Muscle layer of colon (tissue), 2 donors: Measurements from ENCODE around the gene RAMAC.

Experiments
- H3K27ac ChIP-seq: one replicate; pipeline ENCODE4 v1.7.0; 2013; ENCODE audit warnings: low read depth, mild to moderate bottlenecking, low read length, moderate library complexity
- H3K27me3 ChIP-seq, 2 donors: one replicate each; pipeline ENCODE4 v1.7.0; 2013; ENCODE audit warnings: low read length in 2 of 2, mild to moderate bottlenecking in 2 of 2; ENCODE audit not compliant: insufficient read depth in 2 of 2, control insufficient read depth in 1 of 2
- H3K36me3 ChIP-seq: one replicate; pipeline ENCODE4 v1.7.0; 2013; ENCODE audit warnings: mild to moderate bottlenecking, low read length; ENCODE audit not compliant: insufficient read depth
- H3K4me1 ChIP-seq: one replicate; pipeline ENCODE4 v1.7.0; 2013; ENCODE audit warnings: mild to moderate bottlenecking, low read length; ENCODE audit not compliant: insufficient read depth
- H3K4me3 ChIP-seq, 2 donors: one replicate each; pipeline ENCODE4 v1.7.0; 2013; ENCODE audit warnings: low read length in 2 of 2, low read depth in 1 of 2, mild to moderate bottlenecking in 1 of 2, moderate library complexity in 1 of 2
- H3K9ac ChIP-seq: one replicate; pipeline ENCODE4 v1.7.0; 2013; ENCODE audit warnings: low read length
- H3K9me3 ChIP-seq: one replicate; pipeline ENCODE4 v1.7.0; 2013; ENCODE audit warnings: mild to moderate bottlenecking, low read length
- donor health status: abdominal sarcoma.
- donor health status: Adenocarcinoma of cecum.

RAMAC gene

DNA sequence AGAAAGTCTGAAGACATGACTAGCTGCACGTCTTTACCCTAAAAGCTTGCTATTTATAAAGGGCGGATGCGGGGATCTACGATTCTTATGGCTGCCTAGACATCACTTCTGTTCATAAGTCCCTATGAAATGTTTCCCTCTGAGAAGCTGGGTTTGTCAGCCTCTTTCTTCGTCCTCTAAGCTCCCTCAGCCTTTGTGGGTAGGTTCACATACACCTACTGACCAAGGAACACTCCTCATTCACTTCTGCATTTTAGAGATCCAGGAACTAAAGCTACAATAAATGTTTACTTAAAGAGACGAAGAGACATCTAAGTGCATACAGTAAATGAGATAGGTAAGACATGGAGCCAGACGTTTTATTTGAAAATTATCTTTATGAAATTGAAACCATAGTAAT is 16.7 kb upstream of the RAMAC start:
- no peaks in the 10 kb centered on the region for H3K27me3 ChIP-seq
- no peak overlapping the region for H3K4me3 ChIP-seq
- H3K9ac ChIP-seq, result no peak overlapping the region
- no peak overlapping the region for H3K27ac ChIP-seq
- no peaks in the 10 kb centered on the region for H3K9me3 ChIP-seq
- H3K4me1 ChIP-seq, result no peaks in the 10 kb centered on the region
- H3K36me3 ChIP-seq, result no peaks in the 10 kb centered on the region

DNA sequence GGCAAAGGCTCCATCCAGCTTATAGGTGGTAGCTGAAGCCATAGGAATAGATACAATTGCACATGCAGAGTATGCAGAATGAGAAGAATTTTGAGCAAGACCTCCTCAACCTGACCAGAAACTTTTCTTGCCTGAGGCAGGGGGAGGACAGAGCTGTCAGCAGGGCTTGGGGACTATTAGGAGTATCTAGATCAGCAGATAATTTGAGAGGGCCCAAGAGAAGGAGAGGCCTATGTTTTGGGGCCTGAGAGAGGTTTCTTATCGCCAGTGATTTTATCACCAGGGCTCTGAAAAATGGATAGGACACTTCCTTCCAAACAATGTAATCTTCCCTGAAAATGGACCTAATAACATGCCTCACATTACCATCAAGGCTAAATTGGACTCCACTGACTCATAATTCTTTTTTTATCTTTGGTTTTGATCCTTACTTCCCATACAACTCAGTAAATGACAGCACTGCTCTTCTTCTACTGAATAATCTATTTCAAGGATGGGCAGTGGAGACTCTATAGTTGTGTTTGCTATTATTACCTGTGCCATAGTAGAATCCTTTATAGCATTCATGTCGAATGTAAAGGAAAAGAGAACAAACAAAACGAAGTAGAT is 15.8 kb upstream of the RAMAC start:
- no peak overlapping the region for H3K4me3 ChIP-seq
- H3K9ac ChIP-seq, result no peak overlapping the region
- no peaks in the 10 kb centered on the region for H3K9me3 ChIP-seq
- no peaks in the 10 kb centered on the region for H3K27me3 ChIP-seq
- H3K27ac ChIP-seq, result no peak overlapping the region
- H3K4me1 ChIP-seq, result no peaks in the 10 kb centered on the region
- no peaks in the 10 kb centered on the region for H3K36me3 ChIP-seq

DNA sequence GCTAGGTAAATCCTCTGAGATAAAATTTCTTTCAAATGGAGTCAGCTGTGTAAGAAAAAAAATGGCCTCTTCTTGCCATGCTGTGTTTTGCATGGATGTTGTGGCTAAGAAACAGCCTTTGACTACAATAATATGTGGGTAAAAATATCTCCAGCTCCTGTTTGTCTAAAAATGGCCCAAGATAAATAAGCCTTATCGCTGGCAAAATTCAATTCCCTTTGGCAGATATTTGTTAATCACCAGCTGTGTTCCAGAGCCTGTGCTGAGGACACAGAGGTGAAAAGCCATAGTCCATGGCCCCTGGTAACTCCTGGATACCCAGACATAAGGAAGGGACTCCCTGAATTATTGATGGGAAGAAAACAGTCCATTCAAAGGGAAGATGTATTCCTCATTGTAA is 15.3 kb upstream of the RAMAC start:
- no peaks in the 10 kb centered on the region for H3K27me3 ChIP-seq
- H3K27ac ChIP-seq, result no peak overlapping the region
- no peaks in the 10 kb centered on the region for H3K36me3 ChIP-seq
- H3K9ac ChIP-seq, result no peak overlapping the region
- no peaks in the 10 kb centered on the region for H3K9me3 ChIP-seq
- H3K4me3 ChIP-seq, result no peak overlapping the region
- no peaks in the 10 kb centered on the region for H3K4me1 ChIP-seq

DNA sequence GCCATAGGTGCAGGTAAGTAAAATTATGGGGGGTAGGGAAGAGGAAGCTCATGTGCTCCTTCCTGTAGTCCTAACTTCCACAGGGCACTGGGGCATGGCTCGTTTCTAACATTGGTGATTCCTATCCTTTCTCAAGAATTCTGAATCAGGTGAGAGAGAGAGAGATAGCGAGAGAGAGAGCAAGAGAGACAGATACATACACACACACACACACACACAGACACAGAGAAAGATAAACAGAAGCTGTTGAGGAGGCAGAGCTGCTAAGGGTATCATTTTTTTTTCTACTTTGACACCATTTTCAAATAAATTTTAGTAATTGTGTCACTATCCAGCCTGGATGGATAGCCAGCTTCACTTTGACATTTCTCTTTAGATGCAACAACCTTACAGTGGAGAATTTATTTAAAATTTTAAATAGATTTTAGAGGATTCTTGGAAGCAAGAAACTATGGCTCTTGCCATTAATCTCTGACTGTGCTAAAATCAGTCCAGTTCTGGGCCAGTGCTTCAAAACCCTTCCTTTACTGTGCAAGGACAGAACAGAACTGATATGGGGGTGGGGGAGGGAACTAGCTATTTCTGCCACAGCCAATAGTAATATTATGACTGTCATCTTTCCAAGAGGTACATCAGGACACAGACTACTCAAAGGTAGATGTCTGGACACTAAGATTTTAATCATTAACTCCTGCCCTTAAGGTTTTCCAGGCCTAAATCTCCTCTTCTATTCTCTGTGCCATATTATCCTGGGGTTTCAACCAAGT is 14.6 kb upstream of the RAMAC start:
- H3K27me3 ChIP-seq, result no peaks in the 10 kb centered on the region
- H3K4me3 ChIP-seq, result no peak overlapping the region
- H3K4me1 ChIP-seq, result no peaks in the 10 kb centered on the region
- no peak overlapping the region for H3K27ac ChIP-seq
- H3K9ac ChIP-seq, result no peak overlapping the region
- no peaks in the 10 kb centered on the region for H3K9me3 ChIP-seq
- no peaks in the 10 kb centered on the region for H3K36me3 ChIP-seq

DNA sequence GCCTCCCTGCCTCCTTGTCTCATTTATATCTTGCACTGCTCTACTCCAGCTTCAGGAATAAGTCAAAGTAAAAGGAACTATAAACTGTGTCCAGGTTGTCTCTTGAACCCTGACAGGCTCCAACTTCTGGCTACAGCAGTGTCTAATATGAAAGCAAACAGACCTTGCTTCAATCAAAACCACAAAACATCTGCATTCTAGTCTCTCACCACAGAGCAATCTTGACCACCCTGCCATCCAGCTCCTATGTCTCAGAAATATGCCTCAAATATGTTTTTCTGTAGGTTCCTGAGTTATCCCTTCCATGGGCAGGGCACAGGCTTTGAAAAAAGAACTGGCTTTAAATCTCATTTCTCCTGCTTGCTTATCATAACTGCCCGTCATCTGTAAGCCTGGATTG is 13.0 kb upstream of the RAMAC start:
- H3K27me3 ChIP-seq, result no peaks in the 10 kb centered on the region
- H3K9me3 ChIP-seq, result no peaks in the 10 kb centered on the region
- H3K9ac ChIP-seq, result no peak overlapping the region
- no peaks in the 10 kb centered on the region for H3K4me1 ChIP-seq
- no peak overlapping the region for H3K27ac ChIP-seq
- H3K36me3 ChIP-seq, result no peaks in the 10 kb centered on the region
- H3K4me3 ChIP-seq, result no peak overlapping the region

DNA sequence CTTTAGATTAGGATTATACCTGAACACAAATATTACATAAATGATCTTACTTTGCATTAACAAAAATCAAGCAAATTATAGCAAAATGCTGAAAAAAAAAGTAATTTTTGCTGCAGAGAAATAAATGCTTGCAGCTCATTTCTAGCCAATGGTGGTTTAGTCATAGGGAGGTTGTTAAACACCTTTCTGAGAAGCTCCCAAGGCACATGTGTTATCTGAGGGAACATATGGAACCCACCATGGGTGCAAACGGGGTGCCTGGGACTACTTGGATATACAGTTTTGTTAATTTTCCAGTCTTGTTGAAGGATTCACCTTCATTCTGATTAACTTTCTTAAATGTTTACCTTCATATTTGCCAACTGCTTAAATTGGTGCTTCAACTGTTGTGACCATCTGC is 8.9 kb upstream of the RAMAC start:
- no peak overlapping the region for H3K9ac ChIP-seq
- H3K4me3 ChIP-seq, result no peak overlapping the region
- no peaks in the 10 kb centered on the region for H3K4me1 ChIP-seq
- no peaks in the 10 kb centered on the region for H3K27me3 ChIP-seq
- H3K9me3 ChIP-seq, result no peaks in the 10 kb centered on the region
- no peaks in the 10 kb centered on the region for H3K36me3 ChIP-seq
- H3K27ac ChIP-seq, result no peak overlapping the region

DNA sequence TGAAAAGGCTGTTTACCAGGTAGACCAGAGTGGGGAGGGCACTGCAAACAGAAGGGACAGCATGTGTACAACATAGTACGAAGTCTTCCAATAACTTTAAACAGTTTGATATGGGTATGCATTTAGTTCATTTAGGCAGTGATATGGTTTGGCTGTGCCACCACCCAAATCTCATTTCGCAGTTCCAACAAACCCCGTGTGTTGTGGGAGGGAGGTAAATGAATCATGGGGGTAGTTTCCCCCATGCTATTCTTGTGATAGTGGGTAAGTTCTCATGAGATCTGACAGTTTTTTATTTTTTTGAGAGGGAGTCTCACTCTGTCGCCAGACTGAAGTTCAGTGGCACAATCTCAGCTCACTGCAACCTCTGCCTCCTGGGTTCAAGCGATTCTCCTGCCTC is 7.6 kb upstream of the RAMAC start:
- no peaks in the 10 kb centered on the region for H3K9me3 ChIP-seq
- H3K4me3 ChIP-seq, result no peak overlapping the region
- no peaks in the 10 kb centered on the region for H3K27me3 ChIP-seq
- H3K27ac ChIP-seq, result no peak overlapping the region
- no peaks in the 10 kb centered on the region for H3K36me3 ChIP-seq
- no peaks in the 10 kb centered on the region for H3K4me1 ChIP-seq
- no peak overlapping the region for H3K9ac ChIP-seq

DNA sequence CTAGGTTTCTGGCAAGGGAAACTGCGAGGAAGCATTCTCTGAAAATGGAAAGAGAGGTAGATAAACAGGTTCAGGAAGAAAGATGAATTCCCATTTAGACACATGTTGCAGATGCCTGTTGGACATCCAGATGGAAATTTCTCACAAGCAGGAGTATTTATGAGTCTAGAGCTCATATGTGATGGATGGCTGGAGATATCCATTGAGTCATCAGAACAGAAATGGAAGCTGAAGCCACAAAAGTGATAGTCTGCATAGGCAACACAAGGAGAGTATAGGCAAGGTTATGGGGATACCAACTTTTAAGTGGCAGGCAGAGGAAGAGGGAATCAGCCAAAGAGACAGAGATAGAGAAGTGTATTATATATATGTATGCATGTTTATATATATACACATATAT is 6.3 kb upstream of the RAMAC start:
- no peaks in the 10 kb centered on the region for H3K9me3 ChIP-seq
- no peak overlapping the region for H3K9ac ChIP-seq
- H3K4me3 ChIP-seq, result no peak overlapping the region
- H3K4me1 ChIP-seq, result no peaks in the 10 kb centered on the region
- no peaks in the 10 kb centered on the region for H3K36me3 ChIP-seq
- H3K27ac ChIP-seq, result no peak overlapping the region
- H3K27me3 ChIP-seq, result no peaks in the 10 kb centered on the region

DNA sequence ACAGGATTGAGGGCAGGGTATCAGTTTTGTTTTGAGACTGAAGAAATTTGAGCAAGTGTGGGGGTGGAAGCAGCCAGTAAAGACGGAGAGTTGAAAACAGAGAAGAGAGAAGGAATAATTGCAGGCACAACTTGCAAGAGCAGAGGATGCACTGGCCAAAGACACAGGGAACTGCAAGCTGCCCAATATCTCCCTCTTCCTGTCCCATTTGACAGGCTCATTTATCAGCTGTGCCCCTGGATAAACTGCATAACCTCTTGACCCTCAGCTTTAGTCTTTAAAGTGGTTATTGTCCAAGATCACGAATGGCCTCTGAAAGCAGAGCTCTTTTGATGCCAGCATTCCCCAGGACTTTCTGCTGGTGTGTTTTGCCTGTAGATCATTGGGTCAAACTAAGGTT is 5.0 kb upstream of the RAMAC start:
- H3K9me3 ChIP-seq, result no peaks in the 10 kb centered on the region
- no peak overlapping the region for H3K4me3 ChIP-seq
- H3K27ac ChIP-seq, result no peak overlapping the region
- H3K36me3 ChIP-seq, result no peaks in the 10 kb centered on the region
- H3K4me1 ChIP-seq, result peaks cover 6% of the 10 kb centered on the region
- H3K27me3 ChIP-seq, result no peaks in the 10 kb centered on the region
- H3K9ac ChIP-seq, result no peak overlapping the region

DNA sequence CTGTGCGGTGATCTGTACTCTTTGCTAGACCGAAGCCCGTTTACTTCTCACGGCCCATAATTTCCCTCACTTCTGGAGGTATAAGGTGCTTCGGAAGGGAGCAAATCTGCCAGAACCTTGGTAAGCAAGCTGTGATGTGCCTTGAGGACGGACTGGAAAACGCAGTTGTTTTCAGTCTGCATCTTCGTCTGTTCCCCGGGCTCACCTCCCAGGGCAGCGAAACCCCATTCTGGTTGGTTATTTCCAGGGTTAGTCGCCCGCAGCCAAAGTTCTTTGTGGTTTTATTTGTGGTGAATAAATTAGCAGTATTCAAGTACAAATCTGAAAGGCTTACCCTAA is 401 bp downstream of the RAMAC start:
- H3K9ac ChIP-seq, result peak overlapping the region; percentile 90
- H3K36me3 ChIP-seq, result peaks cover 11% of the 10 kb centered on the region
- H3K27ac ChIP-seq, result peak overlapping the region; percentile 67
- no peaks in the 10 kb centered on the region for H3K9me3 ChIP-seq
- H3K27me3 ChIP-seq, result no peaks in the 10 kb centered on the region
- H3K4me1 ChIP-seq, result peaks cover 15% of the 10 kb centered on the region
- peak overlapping the region; percentile 59 to 89 for H3K4me3 ChIP-seq

DNA sequence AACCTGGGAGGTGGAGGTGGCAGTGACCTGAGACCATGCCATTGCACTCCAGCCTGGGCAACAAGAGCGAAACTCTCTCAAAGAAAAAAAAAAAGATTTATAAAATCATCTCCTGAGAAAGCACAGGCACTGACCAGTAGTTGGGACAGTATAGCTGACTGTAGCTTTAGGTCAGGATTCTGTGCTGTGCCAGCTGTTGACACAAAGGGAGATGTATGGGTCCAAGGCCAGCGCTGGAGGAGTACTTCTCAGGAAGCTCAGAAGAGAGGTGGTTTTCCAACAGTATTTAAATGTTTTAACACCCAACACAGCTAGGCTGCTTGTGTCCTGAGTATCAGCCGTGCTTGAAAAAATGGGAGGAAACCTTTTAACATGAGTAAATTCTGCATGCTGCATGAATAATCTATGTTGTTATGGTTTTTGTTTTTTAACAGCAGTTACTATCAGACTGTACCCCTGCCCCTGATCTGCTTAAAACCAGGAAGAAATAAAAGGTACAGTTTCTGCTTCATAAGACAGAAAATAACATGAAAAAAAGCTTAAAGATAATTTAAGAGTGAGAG is 6.5 kb downstream of the RAMAC start:
- Histone ChIP-seq H3K27ac (no peak overlapping the region), H3K4me1 (no peaks in the 10 kb centered on the region), H3K9me3 (no peaks in the 10 kb centered on the region), H3K36me3 (peaks cover 14% of the 10 kb centered on the region), H3K9ac (no peak overlapping the region), H3K4me3 (no peak overlapping the region), H3K27me3 (no peaks in the 10 kb centered on the region)

DNA sequence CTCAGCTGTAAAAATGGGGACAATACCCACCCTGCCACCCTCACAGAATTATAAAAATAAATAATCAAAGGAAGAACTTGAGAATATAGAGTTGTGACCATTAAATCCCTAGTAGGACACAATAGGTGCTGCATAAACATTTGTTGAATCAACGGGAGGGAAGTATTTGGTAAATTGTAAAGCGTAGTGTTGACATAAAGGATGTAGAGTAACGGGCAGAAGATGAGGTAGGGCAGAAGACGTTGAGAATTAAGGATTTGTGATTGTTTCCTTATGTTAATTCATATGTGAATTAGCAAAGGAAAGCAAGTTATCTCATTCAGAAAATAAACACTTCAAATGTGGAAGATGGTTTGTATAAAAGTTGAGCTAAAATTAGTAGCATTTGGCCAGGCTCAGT is 7.1 kb downstream of the RAMAC start:
- Histone ChIP-seq H3K36me3 (peaks cover 14% of the 10 kb centered on the region), H3K9ac (no peak overlapping the region), H3K27me3 (no peaks in the 10 kb centered on the region), H3K9me3 (no peaks in the 10 kb centered on the region), H3K27ac (no peak overlapping the region), H3K4me3 (no peak overlapping the region), H3K4me1 (no peaks in the 10 kb centered on the region)
